Measurements from ENCODE around the gene ARID4A. TPM values are rescaled to one million over a fixed set of nuclear protein-coding genes. Genes with fewer than 3 reads are reported as not detected.

ARID4A gene
- total and polyA plus RNA-seq, 4 donors, result 25.0 to 38.1 (median 31.1) TPM

DNA sequence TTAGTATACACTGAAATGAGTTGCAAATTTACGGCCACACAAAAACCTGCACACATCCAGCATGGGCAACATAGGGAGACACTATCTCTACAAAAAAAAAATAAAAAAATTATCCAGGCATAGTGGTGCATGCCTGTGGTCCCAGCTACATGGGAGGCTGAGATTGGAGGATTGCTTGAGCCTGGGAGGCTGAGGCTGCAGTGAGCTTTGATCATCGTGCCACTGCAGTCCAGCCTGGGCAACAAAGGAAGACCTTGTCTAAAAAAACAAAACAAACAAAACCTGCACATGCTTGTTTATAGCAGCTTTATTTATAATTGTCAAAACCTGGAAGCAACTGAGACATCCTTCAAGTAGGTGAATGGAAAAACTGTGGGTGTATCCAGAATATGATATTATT, 92.5 kb downstream of the ARID4A start:
- Histone ChIP-seq H3K36me3 (ENCODE audit: control insufficient read depth, insufficient read depth, low read length) (peaks cover 3% of the 10 kb centered on the region), H3K4me1 (ENCODE audit: control insufficient read depth, insufficient read depth, low read length) (no peaks in the 10 kb centered on the region), H3K4me3 (ENCODE audit: low read depth, low read length) (no peak overlapping the region), H3K27me3 (ENCODE audit: control insufficient read depth, insufficient read depth, low read length) (no peaks in the 10 kb centered on the region), H3K9me3 (ENCODE audit: control insufficient read depth, insufficient read depth, low read length) (no peaks in the 10 kb centered on the region), H3K27ac (ENCODE audit: low read depth, low read length) (no peak overlapping the region)
- no peak for DNase-seq (ENCODE audit: low read depth in 4 of 6, low spot score in 6 of 6)
- no CpG with 5 or more reads among the region's 2 CpGs for WGBS (ENCODE audit: insufficient coverage)

DNA sequence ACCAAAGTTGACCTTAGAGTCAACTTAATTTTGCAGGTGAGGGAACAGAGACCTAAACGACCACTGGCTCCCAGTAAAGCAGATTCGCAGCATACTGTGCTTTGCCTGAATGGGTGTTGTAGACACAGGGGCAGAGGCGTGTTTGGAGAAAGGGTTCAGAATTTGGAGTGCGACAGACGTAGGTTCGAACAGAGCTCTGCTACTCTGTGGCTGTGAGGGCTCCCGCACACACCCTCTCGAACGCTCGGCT, 97.1 kb downstream of the ARID4A start:
- Histone ChIP-seq H3K4me3 (ENCODE audit: low read depth, low read length) (peak overlapping the region; percentile 50), H3K4me1 (ENCODE audit: control insufficient read depth, insufficient read depth, low read length) (peaks cover 5% of the 10 kb centered on the region), H3K36me3 (ENCODE audit: control insufficient read depth, insufficient read depth, low read length) (no peaks in the 10 kb centered on the region), H3K27me3 (ENCODE audit: control insufficient read depth, insufficient read depth, low read length) (no peaks in the 10 kb centered on the region), H3K27ac (ENCODE audit: low read depth, low read length) (no peak overlapping the region), H3K9me3 (ENCODE audit: control insufficient read depth, insufficient read depth, low read length) (no peaks in the 10 kb centered on the region)
- 16% methylated on average over 10 of the region's 10 CpGs for WGBS (ENCODE audit: insufficient coverage)
- DNase-seq (ENCODE audit: low read depth in 4 of 6, low spot score in 6 of 6), result no peak

DNA sequence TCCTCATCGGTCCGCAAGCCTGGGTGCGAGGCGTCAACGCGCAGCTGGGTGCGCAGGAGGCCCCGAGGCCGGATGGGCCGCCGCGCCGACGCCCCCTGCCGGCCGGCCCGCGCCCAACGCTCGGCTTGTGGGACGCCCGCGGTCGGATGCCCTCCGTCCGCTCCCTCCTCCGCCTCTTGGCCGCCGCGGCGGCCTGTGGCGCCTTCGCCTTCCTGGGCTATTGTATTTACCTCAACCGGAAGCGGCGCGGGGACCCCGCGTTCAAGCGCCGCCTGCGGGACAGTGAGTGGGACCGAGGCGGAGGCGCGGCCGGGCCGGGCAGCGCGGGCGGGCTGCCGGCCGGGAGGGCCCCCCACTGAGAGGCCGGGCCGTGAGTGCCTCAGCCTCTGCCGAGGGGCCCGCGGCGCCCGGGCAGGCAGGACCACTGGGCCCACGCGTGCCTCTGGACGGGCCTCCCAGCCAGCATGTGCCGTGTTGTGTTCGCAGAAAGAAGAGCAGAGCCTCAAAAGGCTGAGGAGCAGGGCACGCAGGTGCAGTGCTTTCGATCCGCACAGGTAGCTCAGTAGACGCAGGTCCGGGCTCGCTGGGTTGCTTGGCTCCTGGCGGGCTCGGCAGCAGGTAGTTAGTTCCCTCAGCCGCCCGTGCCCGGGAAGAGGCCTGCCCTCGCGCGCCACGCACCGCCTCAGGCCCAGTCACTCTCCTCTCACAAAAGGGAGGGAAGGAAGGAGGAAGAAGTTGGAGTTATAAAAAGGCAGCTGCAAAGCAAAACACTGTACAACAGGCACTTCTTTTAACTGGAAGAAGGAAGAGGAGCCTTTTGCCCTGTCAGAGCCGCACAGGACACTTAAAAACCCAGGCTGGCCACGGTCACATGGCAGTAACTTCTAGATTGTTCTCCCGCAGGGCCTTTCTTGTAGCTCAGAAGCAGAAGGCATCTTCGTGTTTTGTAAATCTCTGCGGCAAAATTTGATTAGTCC, 97.7 kb downstream of the ARID4A start, which contains the start of gene TOMM20L:
Gene TOMM20L, plus strand, starts transcription at position 119 of the 977 bp plus-strand sequence. Its CDS starts 28 bp downstream, at position 147.
- Histone ChIP-seq H3K4me1 (ENCODE audit: control insufficient read depth, insufficient read depth, low read length) (peaks cover 5% of the 10 kb centered on the region), H3K4me3 (ENCODE audit: low read depth, low read length) (peak within 1 kb of the TSS; percentile 50), H3K27me3 (ENCODE audit: control insufficient read depth, insufficient read depth, low read length) (no peaks in the 10 kb centered on the region), H3K36me3 (ENCODE audit: control insufficient read depth, insufficient read depth, low read length) (no peaks in the 10 kb centered on the region), H3K9me3 (ENCODE audit: control insufficient read depth, insufficient read depth, low read length) (no peaks in the 10 kb centered on the region), H3K27ac (ENCODE audit: low read depth, low read length) (peak within 1 kb of the TSS; percentile 57)
- peak; percentile 13 to 82 (median 33) for DNase-seq (ENCODE audit: low read depth in 4 of 6, low spot score in 6 of 6)
- 6% methylated on average over 76 of the region's 86 CpGs for WGBS (ENCODE audit: insufficient coverage)

DNA sequence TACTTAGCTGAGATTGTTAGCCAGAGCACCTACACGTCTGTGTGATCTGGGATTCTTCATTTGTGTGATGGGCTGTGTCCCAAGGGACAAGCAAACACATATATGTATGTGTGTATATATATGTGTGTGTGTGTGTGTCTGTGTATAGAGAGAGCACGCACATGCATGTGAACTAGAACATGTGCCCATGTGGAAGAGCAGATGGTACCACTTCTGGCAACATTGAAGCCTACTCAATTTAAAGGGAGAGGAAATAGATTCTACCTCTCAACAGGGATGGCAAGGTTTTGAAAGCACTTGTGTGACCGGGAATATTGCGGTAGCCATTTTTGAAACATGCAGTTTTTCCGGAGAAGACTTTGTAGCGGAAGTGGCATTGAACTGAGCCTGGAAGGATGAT, 98.8 kb downstream of the ARID4A start:
- 86% methylated on average over 6 of the region's 6 CpGs for WGBS (ENCODE audit: insufficient coverage)
- H3K36me3 ChIP-seq (ENCODE audit: control insufficient read depth, insufficient read depth, low read length), result no peaks in the 10 kb centered on the region

DNA sequence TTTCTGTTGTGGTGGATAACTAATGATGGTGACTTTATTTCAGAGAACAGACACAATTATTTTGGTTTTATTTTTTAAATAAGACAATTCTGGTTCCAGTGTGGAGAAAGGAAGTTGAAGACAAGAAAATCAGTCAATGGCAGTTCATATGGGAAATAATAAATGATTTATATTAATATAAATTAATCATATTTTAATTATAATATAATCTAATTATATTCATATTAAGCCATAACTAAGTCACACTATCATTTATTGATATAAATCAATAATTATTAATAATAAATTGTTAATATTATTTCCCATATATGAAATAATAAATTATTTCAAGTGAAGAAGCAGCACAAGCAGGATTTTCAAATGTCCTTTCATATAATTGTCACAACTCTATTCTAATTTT, 100.1 kb downstream of the ARID4A start:
- H3K4me1 ChIP-seq (ENCODE audit: control insufficient read depth, insufficient read depth, low read length), result peaks cover 5% of the 10 kb centered on the region
- no peaks in the 10 kb centered on the region for H3K9me3 ChIP-seq (ENCODE audit: control insufficient read depth, insufficient read depth, low read length)
- no peak overlapping the region for H3K4me3 ChIP-seq (ENCODE audit: low read depth, low read length)
- no peaks in the 10 kb centered on the region for H3K36me3 ChIP-seq (ENCODE audit: control insufficient read depth, insufficient read depth, low read length)
- no peak overlapping the region for H3K27ac ChIP-seq (ENCODE audit: low read depth, low read length)
- DNase-seq (ENCODE audit: low read depth in 4 of 6, low spot score in 6 of 6), result no peak
- no peaks in the 10 kb centered on the region for H3K27me3 ChIP-seq (ENCODE audit: control insufficient read depth, insufficient read depth, low read length)

More for the DNA sequence above, 98.8 kb downstream of the ARID4A start:
- Histone ChIP-seq H3K9me3 (ENCODE audit: control insufficient read depth, insufficient read depth, low read length) (no peaks in the 10 kb centered on the region), H3K4me1 (ENCODE audit: control insufficient read depth, insufficient read depth, low read length) (peaks cover 5% of the 10 kb centered on the region), H3K27me3 (ENCODE audit: control insufficient read depth, insufficient read depth, low read length) (no peaks in the 10 kb centered on the region), H3K4me3 (ENCODE audit: low read depth, low read length) (no peak overlapping the region), H3K27ac (ENCODE audit: low read depth, low read length) (no peak overlapping the region)
- DNase-seq (ENCODE audit: low read depth in 4 of 6, low spot score in 6 of 6), result peak in 2 of 6 donors; percentile 30 to 90

DNA sequence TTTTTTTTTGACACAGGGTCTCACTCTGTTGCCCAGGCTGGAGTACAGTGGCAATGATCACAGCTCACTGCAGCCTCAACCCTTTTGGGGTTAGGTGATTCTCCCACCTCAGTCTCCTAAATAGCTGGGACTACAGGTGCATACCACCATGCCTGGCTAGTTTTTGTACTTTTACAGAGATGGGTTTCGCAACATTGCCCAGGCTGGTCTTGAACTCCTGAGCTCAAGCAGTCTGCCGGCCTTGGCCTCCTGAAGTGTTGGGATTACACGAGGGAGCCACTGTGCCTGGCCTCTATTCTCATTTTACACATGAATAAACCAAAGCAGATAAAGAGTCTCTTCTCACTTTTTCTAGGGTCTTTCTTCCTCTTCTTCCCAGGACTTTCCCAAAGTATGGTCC, 100.5 kb downstream of the ARID4A start:
- 88% methylated on average over 3 of the region's 3 CpGs for WGBS (ENCODE audit: insufficient coverage)
- no peaks in the 10 kb centered on the region for H3K9me3 ChIP-seq (ENCODE audit: control insufficient read depth, insufficient read depth, low read length)
- no peaks in the 10 kb centered on the region for H3K36me3 ChIP-seq (ENCODE audit: control insufficient read depth, insufficient read depth, low read length)
- H3K4me3 ChIP-seq (ENCODE audit: low read depth, low read length), result no peak overlapping the region
- no peak for DNase-seq (ENCODE audit: low read depth in 4 of 6, low spot score in 6 of 6)
- no peaks in the 10 kb centered on the region for H3K27me3 ChIP-seq (ENCODE audit: control insufficient read depth, insufficient read depth, low read length)
- H3K4me1 ChIP-seq (ENCODE audit: control insufficient read depth, insufficient read depth, low read length), result peaks cover 5% of the 10 kb centered on the region
- H3K27ac ChIP-seq (ENCODE audit: low read depth, low read length), result no peak overlapping the region

DNA sequence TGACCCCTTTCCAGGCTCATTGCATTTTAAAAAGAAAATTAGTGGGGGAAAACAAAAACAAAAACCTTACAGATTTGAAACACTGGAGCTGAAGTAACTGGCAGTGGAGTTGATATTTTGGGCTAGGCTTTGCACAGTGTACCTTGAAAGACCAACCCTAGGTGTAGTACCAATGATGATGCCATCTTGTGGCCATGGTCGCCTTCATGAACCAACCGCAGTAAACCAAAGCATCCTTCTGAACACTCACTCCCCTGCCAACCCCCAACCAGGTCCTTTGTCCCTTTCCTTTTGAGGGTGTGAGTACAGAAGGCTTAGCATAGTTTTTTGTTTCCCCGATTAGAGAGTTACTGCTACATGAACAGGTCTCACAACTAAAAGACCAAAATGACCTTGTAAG, 103.2 kb downstream of the ARID4A start:
- Histone ChIP-seq H3K36me3 (ENCODE audit: control insufficient read depth, insufficient read depth, low read length) (no peaks in the 10 kb centered on the region), H3K4me3 (ENCODE audit: low read depth, low read length) (no peak overlapping the region), H3K9me3 (ENCODE audit: control insufficient read depth, insufficient read depth, low read length) (no peaks in the 10 kb centered on the region), H3K27ac (ENCODE audit: low read depth, low read length) (no peak overlapping the region), H3K27me3 (ENCODE audit: control insufficient read depth, insufficient read depth, low read length) (no peaks in the 10 kb centered on the region), H3K4me1 (ENCODE audit: control insufficient read depth, insufficient read depth, low read length) (no peaks in the 10 kb centered on the region)
- no CpG with 5 or more reads among the region's 3 CpGs for WGBS (ENCODE audit: insufficient coverage)
- DNase-seq (ENCODE audit: low read depth in 4 of 6, low spot score in 6 of 6), result no peak

DNA sequence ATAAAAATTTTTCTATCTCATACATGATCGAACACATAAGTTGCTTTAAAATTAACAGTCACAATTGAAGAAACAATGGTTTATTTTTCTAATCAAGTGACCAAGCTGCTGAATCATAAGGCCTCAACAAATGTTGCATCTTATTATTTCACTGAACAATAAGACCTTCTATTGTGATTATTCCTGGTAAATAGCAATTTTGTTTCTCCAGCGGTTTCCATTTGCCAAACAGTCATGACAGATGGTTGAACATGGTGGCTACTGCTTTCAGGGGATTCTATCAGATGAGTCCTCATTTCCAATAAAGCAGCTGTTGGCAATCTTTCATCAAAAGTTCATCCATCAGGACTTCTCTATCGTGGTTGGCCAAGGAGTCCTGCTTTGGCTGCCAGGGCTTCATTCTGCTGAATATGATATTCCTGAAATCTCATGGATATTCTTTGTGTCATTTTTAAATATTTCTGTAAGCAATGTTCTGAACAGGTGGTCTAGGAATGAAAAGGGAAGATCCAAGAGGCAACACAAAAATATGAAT, 110.4 kb downstream of the ARID4A start:
- H3K4me1 ChIP-seq (ENCODE audit: control insufficient read depth, insufficient read depth, low read length), result peaks cover 6% of the 10 kb centered on the region
- peaks cover 29% of the 10 kb centered on the region for H3K36me3 ChIP-seq (ENCODE audit: control insufficient read depth, insufficient read depth, low read length)
- H3K27me3 ChIP-seq (ENCODE audit: control insufficient read depth, insufficient read depth, low read length), result no peaks in the 10 kb centered on the region
- DNase-seq (ENCODE audit: low read depth in 4 of 6, low spot score in 6 of 6), result peak in 2 of 6 donors; percentile 28 to 64
- no peaks in the 10 kb centered on the region for H3K9me3 ChIP-seq (ENCODE audit: control insufficient read depth, insufficient read depth, low read length)
- no peak overlapping the region for H3K4me3 ChIP-seq (ENCODE audit: low read depth, low read length)
- WGBS (ENCODE audit: insufficient coverage), result no CpG with 5 or more reads among the region's 3 CpGs
- H3K27ac ChIP-seq (ENCODE audit: low read depth, low read length), result no peak overlapping the region

DNA sequence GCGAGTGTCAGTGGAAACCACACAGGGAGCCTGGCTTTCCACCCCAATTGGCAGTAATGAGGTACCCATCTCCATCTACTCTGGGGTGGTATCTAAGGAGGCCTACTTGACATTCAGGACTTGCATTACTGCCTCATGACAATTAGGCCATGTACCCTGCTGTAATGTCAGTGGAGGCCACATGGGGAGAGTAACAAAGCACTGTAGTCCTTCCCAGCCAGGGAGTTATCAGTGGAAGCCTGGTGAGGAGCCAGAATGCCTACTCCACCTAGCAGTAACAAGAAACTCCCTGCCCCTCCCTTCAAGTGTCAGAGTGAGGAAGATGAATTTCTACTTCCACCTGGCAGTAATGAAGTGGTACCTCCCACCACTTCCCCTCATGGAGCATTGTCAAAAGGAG, 116.5 kb downstream of the ARID4A start:
- no CpG with 5 or more reads among the region's 1 CpG for WGBS (ENCODE audit: insufficient coverage)
- H3K4me3 ChIP-seq (ENCODE audit: low read depth, low read length), result no peak overlapping the region
- peaks cover 39% of the 10 kb centered on the region for H3K36me3 ChIP-seq (ENCODE audit: control insufficient read depth, insufficient read depth, low read length)
- no peak for DNase-seq (ENCODE audit: low read depth in 4 of 6, low spot score in 6 of 6)
- H3K27me3 ChIP-seq (ENCODE audit: control insufficient read depth, insufficient read depth, low read length), result no peaks in the 10 kb centered on the region
- no peaks in the 10 kb centered on the region for H3K9me3 ChIP-seq (ENCODE audit: control insufficient read depth, insufficient read depth, low read length)
- peaks cover 4% of the 10 kb centered on the region for H3K4me1 ChIP-seq (ENCODE audit: control insufficient read depth, insufficient read depth, low read length)
- no peak overlapping the region for H3K27ac ChIP-seq (ENCODE audit: low read depth, low read length)
